ENCODE data around the gene GCC1.

- TF ChIP-seq CTCF (conservative IDR thresholded peaks at IDR 0.05; ENCODE audit: low read length): no peak
- no peak for TF ChIP-seq EZH2phosphoT487 (IDR thresholded peaks at IDR 0.05; ENCODE audit: borderline replicate concordance, low read depth, low read length)
These were observed 26.9 kb upstream of the GCC1 start for GRCh38 chr7:127612263-127612662.

Measured in OCI-LY7 (cell line).